Activated CD8-positive, alpha-beta memory T cell treated with anti-CD3 and anti-CD28 coated beads, Interleukin-2, amount 50 U/mL, for 4 hours (primary cell): Measurements from ENCODE around the gene LHX1.

Source experiments
- DNase-seq: peaks from one replicate; pipeline ENCODE4 v3.0.0-alpha.2; 2020

LHX1 gene

GRCh38 chr17:36923814-36924221 is 13.5 kb upstream of the LHX1 start:
- DNase-seq = no peak

- no peak for DNase-seq
Measured at GRCh38 chr17:36926226-36926625, 11.0 kb upstream of the LHX1 start.

- DNase-seq = no peak
Measured at GRCh38 chr17:36926701-36927100, 10.6 kb upstream of the LHX1 start.

GRCh38 chr17:36928471-36929345 is 8.6 kb upstream of the LHX1 start:
- no peak for DNase-seq

- no peak for DNase-seq
Measured at GRCh38 chr17:36929851-36930582, 7.3 kb upstream of the LHX1 start.

- DNase-seq = no peak
Measured at GRCh38 chr17:36930583-36930900, 6.7 kb upstream of the LHX1 start.

GRCh38 chr17:36931096-36931696 is 6.1 kb upstream of the LHX1 start:
- DNase-seq = no peak

GRCh38 chr17:36931697-36932382 is 5.4 kb upstream of the LHX1 start:
- no peak for DNase-seq

GRCh38 chr17:36932383-36932693 is 4.9 kb upstream of the LHX1 start:
- no peak for DNase-seq

GRCh38 chr17:36932694-36933511 is 4.4 kb upstream of the LHX1 start:
- DNase-seq = no peak

- no peak for DNase-seq
Measured at GRCh38 chr17:36933512-36934143, 3.6 kb upstream of the LHX1 start.

- DNase-seq = no peak
Measured at GRCh38 chr17:36934144-36934691, 3.1 kb upstream of the LHX1 start.

GRCh38 chr17:36934692-36935630 is 2.3 kb upstream of the LHX1 start:
- no peak for DNase-seq

GRCh38 chr17:36935671-36936454 is 1.4 kb upstream of the LHX1 start:
- DNase-seq = no peak

GRCh38 chr17:36936455-36937000 is 747 bp upstream of the LHX1 start:
- DNase-seq = no peak

GRCh38 chr17:36937959-36938565 is 787 bp downstream of the LHX1 start:
- no peak for DNase-seq

- DNase-seq = no peak
Measured at GRCh38 chr17:36938566-36939051, 1.3 kb downstream of the LHX1 start.

- no peak for DNase-seq
Measured at GRCh38 chr17:36939052-36939801, 2.0 kb downstream of the LHX1 start.
